Activated T-cell treated with anti-CD3 and anti-CD28 coated beads for 24 hours (primary cell): Measurements from ENCODE around the gene MACROD2.
"Not testable (repeated sequence)": the region's sequence is repeated elsewhere in the genome, so short reads cannot be mapped to it uniquely, and the experiment has no call there.

Experiments
- DNase-seq: peaks from one replicate; pipeline ENCODE4 v3.0.0-alpha.2; 2020; ENCODE audit warnings: low read depth

MACROD2 gene

DNA sequence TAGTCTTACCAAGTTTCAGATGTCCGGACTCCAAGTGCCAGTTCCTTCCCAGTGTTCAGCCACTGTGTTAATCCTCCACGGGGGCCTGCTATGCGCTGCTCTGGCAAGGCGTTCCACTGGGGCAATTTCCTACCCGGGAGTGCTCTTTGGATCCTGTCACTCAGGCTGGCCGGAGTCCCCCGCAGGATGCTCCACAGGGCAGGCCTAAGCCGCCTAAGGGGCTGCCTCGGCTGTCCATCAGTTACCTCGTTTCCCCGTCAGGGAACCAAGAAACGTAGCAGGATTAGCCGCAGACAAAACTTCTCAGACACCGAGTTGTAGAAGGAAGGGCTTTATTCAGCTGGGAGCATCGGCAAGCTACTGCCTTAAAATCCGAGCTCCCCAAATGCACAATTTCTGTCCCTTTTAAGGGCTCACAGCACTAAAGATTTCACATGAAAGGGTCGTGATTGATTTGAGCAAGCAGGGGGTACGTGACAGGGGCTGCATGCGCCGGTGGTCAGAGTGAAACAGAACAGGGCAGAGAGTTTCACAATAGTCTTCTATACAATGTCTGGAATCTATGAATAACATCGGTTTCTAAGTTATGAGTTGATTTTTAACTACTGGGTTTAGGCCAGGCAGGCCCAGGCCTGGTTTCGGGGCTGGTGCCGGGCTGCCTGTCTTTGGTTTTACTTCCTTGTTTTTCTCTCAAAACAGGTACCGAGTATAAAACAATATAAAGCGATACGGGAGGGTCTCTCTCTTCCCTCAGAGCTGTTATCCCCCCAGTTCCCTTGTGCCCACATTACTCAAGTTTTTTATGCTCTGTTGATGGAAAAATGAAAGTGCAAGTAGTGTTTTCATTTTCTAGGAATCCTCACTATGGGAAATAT lies 1990.4 kb downstream of the MACROD2 start:
- DNase-seq, result not testable (repeated sequence)

DNA sequence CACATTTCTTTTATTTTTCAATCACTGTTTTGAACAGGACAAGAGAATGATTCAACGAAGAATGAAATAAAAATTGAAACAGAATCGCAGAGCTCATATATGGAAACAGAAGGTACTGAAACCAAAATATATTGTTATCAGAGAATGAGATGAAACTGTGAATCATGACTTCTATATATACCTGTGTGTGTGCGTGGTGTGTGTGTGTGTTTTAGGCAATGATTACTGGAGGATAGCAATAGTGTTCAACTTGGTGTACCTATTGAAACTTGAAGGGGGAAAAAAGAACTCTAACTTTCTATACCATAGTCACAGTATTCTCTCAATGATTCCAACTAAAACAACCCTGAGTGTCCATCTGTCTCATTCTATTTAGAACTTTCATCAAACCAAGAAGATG lies 1991.4 kb downstream of the MACROD2 start:
- no peak for DNase-seq

DNA sequence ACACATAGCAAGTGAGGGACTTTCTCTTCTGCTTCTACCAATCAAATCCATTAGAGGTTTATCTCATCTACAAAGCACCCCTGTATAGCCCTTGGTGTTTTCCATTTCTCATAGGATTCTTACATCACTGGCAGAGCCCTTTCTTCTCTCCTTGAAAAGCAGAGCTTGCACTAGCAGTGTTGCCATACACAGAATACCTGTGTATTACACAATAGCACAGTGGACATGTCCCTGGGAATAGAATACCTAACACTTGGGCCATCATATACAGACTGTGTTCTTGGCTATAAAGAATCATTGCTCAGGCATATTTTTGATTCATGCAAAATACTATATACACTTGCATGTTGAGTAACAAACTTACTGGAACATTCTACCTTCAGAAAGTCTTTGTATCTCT lies 1996.0 kb downstream of the MACROD2 start:
- no peak for DNase-seq

DNA sequence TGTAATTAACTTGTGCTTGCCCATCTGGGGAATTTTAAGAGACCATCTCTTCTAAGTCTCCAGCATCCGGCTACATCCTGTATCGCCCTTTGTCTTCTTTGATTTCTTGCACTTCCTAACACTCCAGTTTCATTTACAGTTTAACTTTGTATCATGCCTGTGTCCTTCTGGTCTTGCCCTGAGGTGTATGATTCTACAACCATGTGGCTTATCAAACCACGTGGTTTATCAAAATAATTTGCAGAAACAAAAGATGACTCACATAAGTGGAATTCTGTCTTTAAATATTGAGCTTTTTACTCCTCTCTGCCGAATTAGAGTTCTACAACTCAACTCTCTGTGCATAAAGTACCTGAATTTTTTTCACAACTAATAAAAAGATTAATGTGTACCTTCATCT lies 1997.2 kb downstream of the MACROD2 start:
- no peak for DNase-seq

DNA sequence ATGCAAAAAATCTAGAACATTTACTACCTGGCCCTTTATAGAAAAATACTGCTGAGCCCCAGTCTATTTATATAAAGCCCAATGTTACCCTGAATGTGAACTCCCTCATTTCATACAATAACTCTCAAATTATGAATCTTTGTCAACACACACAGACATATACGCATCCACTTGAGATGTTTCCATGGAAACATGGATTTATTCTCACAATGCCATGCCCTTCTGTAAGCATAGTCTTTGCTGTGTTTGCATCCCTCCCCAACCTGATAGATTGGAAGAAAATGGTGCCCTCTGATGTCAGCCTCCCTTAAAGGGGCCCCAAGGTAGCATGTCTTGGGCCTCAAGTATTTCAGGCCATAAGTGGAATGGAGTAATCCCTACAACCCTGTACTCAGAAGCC lies 2004.8 kb downstream of the MACROD2 start:
- DNase-seq, result no peak

DNA sequence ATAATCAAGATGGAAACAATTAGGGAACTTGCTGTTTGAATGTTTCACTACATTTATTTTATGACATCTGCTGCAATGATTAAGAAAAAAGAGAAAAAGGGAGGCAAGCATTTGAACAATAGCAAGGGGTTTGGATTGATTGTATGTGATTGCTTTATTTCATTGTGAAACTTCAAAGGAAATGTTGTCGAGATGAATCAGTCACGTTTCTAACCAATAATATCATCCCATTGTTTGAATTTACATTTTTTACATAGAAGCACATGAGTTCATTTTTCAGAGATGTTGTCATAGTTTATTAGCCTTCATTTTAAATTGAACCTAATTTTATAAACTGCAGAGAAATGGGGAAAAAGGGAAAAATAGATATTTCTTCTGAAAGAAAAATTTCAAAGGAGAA lies 2006.0 kb downstream of the MACROD2 start:
- DNase-seq, result no peak

DNA sequence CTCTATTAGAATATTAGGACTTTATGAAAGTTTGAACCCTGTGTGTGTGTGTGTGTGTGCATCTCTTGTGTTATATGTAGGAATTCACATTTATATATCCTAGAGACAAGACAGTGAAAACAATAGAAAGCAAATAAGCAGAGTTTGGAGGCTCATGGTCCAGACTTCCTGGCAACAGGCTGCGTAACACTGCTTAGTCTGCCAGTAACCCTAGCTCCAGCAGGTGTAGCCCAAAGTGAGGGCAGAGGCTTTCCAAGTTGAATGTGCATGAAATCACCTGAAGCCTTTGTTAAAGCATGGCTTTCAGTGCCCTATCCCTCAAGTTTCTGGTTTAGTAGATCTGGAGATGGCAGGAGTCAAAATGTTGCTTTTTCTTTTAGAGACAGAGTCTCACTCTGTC lies 2008.0 kb downstream of the MACROD2 start:
- DNase-seq, result no peak

DNA sequence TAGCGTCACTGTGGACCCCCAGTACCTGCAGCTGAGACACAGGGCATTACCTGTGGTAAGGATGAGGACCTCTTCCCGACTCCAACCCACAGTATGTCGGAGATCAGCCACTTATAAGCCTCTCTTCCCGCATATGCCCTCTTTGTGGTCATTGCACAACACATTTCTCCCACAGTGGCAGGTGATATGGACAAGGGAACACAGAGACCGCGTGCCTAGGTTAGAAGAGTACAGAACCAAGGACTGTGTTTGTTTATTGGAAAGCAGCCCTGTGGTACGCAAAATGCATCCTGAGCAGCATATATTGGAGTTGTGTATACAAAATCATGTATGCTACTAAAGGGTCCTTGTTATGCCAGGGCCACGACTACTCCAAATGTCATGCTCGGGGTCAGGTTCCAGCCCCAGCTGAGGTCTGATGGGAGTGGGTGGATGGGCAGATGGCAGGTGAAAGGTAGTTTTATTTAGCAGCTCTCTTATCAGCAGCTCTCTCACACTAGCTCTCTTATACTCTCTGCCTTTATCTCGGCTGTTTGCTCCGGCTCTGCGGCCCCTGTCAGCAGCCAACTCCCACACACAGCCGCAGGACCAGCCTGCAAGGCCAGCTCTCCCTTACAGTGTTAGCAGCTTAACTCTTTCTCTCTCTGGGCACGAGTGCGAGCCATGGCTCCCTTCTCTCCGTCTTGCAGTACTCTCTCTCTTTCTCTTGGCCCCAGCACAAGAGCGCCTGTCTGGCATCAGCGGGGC lies 2009.0 kb downstream of the MACROD2 start:
- DNase-seq, result no peak

DNA sequence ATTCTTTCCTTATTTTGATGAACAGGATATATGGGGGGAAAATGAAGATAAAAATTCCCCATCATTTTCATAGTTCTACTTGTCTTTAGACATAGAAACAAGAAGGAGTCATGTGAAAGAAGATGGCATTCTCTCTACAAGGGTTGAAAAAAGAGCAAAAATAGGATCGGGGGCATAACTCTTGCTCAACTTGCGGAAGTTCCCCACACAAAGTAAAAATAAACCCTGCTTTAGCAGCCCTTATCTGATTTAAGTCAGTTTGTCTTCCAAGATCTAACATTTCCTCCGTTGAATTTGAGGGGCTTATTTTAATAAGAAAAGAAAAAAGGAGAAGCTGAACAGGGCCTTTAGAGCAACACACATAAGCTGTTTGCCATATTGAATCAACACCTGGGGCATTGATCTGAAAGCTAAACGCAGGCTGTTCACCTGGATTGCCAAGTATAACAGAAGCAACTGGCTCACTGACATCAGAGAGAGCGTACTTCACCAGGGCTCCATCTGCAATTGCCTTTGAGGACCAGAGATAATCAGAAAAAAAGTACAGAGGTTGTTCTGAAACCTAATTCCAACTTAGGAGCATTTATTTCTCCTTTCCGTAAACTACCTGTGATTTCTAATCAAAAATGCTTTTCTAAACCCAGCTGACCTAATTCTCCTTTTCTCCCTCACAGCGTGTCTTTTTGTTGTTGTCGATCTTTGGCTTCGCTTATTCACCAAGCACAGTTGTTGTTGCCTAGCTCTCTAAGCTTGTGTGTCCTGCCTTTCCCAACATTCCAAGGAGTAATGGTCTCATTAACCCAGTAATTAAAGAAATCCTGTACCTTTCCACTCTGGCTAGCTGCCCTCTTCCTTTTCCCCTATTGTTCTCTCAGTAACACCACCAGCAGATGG lies 2010.0 kb downstream of the MACROD2 start:
- DNase-seq, result no peak

DNA sequence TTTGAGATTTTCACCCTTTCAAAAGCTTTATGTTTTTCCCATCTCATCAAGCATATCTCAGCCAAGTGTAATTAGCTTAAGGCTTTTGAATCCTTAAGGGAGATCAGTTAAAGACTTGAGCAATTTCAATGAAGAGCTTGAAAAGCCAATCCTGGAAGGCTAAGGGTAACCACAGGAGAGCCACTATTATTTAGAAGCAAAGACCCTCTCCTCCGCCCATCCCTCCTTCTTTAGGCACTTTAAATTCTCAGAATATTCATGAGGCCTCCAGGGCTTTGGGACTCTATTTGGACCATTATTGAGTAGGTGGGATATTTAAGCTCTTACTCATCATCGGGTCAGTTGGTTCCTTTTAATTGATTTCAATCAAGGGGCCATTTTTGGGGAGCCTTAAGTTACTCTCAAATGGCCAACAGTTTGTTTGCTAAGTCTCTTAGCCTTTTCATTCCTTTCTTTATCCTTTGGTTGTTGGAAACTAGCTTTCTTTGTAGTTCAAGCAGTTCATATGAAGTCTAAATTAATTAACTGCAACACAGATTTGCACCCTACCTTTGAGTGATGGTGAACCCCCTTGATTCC lies 2010.7 kb downstream of the MACROD2 start:
- no peak for DNase-seq

DNA sequence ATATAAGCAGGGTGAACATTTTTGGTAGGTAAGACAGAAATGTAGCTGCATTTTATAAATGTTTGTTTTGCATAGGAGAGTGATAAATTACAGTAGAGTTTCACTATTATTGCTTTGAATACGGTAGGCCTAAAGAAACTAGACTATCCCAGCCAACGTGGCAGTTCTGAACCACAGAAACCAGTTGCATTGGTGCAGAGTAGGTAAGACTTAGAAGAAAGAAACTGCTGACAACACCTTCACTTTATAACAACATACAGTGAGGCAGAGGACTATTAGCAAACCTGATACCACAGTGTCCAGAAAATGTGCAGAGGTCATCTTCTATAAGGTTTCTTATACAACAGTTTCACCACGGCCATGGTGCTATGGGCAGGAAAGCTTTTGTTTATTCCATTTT lies 2011.8 kb downstream of the MACROD2 start:
- DNase-seq, result no peak

DNA sequence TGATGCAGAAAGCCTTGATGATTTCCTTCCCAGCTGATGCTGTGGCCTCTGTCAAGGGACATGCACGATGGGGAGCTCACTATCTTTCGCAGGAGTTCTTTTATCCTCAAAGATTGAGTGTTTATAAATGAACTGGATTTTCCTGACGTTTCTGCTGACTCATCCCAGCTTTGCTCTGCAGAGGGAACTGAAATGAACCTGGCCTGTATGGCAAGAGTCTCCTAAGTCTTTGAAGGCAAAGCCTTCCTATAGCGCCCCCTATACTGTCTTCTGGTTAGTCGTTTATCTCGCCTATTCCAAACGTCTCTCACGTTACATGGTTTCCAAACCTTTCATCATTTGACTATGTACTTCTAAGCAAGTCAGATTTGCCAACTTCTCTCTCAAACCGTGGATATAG lies 2012.6 kb downstream of the MACROD2 start:
- no peak for DNase-seq

DNA sequence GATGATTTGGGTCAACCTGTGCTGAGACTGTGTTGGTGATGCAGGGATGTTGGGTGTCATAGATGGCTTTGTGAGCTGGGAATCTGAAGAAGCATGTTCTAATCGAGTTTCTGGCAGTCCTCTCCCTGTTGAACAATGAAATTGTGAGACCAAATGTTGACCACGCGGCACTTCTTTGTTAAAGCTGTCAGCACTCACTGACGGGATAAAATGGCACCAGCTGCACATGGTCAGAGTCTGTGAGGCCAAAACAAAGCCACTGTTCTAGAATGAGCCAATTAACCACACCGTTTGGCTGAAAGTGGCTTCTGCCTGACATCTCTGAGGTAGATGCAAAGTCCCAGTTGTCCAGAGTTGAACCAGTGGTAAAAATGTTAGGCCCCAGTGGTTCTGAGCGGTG lies 2015.7 kb downstream of the MACROD2 start:
- DNase-seq, result no peak

DNA sequence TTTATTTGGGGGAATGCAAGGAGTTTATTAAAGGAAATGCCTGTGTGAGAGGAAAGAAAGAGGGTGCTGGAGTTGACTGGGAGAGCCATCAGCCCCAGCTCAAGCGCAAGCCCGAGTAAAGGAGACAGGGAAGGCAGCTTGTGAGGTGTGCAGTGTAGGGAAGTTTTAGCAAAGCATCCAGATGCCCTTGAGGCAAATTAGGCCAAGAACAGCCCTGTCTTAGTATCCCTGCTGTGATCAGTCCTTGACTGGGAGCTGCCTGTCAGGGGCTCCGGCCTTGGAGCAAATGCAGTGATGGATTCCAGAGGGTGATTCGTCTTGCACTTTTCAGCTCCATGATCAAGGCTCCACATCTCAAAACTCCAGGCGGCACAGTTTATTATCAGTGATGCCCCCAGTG lies 2016.2 kb downstream of the MACROD2 start:
- no peak for DNase-seq

DNA sequence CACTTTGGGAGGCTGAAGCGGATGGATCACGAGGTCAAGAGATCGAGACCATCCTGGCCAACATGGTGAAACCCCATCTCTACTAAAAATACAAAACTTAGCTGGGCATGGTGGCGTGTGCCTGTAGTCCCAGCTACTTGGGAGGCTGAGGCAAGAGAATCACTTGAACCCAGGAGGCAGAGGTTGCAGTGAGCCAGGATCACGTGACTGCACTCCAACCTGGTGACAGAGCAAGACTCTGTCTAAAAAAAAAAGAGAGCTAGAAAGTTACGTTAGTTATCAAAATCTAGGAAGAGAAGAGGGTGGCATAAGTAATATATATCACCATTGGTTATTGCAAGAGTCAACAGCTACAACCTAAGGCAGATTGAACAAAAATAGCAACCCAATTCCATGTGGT lies 2017.6 kb downstream of the MACROD2 start:
- not testable (repeated sequence) for DNase-seq

DNA sequence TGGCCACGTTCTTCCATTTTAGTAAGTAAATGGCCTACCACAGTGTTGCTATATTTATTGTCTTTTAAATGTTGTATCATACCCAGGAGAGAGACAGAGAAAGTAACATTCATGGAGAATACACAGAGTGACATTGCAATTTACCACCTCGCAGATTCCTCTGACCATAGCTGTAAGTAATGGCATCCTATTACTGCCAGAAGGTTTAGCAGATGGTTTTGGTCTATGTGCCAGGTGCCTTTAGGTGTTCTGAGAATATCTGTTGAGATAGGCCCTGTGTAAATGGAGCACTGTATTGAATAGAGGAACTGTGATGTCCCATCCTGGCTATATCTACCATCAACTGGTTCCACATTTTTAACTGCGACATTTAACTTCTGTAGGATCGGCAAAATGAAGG lies 2018.3 kb downstream of the MACROD2 start:
- DNase-seq, result no peak

DNA sequence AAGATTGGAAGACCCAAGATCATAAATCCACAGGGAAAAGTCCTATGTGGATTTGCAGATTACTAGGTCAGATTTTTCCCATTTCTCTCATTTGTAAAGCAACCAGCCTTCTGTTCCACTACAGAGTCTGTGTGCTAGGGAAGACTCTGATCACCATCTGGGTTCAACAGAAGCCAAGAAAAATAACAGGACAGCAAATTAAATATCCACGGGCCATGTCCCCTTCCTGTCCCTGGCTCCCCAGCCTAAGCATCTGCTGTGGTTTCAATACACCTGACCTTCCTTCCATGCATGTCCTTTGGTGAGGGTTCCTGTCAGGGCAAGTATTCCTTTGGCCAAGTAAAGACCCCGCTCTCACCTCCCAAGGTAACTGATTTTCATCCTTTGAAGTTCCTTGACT lies 2019.1 kb downstream of the MACROD2 start:
- DNase-seq, result no peak

DNA sequence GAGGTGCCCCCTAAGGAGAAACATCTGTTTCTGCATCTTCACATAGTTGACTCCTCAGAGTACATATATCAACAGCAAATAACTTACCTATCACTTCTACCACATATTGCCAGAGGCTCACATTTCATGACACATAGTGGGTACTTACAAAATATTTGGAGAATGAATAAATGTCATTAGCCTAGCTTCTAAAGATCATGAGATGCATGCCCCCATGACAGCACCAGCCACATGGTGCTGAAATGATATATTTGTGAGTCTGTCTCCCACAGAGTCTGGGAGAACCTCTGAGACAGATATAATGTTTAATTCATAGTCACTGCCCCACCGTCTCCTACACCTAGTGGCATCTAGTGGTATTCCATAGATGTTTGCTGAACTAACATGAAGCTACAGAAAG lies 2022.3 kb downstream of the MACROD2 start:
- DNase-seq, result no peak

DNA sequence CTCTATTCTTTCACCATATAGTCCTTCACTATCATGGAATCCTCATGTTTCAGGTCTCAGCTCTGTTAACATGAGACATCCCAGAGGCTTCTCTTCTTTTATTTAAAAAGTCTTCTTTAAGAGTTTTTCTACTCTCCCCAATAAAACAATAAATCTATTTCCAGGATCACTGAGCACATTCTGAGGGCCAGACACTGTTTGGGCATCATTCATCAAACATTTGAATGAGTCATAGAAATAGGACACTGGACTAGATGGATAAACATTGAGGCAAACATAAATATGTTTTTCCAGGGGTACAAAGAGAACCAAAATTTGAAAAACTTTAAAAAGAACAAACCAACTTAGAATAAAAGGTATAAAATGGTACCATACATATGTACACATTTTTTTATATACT lies 2023.6 kb downstream of the MACROD2 start:
- no peak for DNase-seq

DNA sequence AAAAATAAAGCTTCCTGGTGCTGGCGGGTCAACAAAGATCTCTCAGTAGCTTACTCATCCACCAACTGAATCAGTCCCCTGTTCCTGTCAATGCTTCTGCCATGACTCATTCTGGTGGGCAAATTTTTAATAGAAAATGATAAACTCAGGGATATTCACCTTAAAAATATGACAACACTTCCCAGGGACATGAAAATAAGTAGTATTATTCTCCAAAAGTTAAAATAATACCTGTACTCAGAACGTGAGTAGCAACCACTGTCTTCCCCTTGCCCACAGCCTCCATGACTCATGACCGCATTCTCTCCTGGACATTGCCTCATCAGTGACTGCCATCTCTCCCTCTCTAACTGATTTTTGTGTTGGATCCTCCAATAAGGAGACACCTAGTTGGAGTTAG lies 2025.7 kb downstream of the MACROD2 start:
- no peak for DNase-seq

DNA sequence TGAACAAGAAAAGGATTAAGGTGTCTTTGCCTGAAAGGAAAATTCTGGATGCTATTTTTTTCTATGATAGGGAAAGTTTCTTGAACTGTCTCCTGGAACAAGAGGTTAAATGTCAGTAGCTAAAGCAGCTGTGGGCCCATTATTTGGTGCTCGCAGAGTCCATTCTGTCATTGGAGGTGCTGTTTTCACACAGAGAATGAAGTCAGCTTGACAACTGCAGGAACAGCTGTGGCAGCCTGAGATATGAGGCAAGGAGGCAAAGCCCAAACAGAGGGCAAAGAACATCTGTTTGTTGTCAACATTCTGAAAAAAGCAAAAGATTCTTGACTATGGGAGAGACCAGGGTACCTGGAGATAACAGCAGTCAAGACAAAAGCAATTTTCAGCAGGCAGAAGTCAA lies 2029.8 kb downstream of the MACROD2 start:
- DNase-seq, result no peak

DNA sequence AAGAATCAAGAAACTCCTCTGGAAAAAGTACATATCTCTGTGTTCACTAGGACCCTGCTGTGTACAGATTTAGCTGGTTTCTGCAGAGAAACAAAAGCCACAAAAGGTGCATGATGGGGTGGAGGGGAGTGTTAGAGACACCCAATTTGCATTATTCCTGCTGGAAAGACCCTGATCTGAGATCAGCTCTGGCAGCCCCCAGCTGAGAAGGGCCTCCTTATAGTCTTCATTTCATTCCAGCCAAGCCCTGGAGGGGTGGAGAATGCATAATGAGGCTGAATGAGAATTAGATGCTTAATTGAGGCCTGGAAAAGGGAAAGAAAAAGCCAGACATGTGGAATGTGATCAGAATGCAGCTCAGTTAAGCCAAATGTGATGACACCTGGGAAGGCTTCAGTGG lies 2032.4 kb downstream of the MACROD2 start:
- no peak for DNase-seq
